ENCODE data around the gene EMSY. TPM values are rescaled to one million over a fixed set of nuclear protein-coding genes. Genes with fewer than 3 reads are reported as not detected.
"Not testable (repeated sequence)": the region's sequence is repeated elsewhere in the genome, so short reads cannot be mapped to it uniquely, and the experiment has no call there.

Gene EMSY
- total and polyA plus RNA-seq, 5 donors from 2014 or later, result 18.2 to 43.4 (median 19.8) TPM

DNA sequence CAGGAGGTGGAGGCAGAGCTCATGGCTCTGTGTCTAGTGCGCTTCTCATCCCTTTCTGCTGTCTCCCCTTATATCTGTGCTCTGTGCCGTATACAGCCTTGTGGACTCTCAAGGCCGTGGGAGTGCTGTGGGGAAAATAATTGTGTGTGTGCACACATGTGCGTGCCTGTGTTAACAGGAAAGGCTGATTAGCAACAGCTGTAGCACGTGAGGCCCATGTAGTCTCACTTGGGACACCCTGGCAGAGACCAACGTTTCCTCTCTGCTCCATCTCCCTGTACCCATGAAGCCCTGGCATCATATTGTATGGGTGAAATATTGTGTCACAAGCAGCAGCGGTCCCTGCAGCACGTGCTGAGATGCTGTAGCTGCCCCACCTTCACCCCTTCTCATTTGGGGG lies 116.4 kb downstream of the EMSY start:
- Histone ChIP-seq H3K27ac (ENCODE audit: insufficient read depth, low read length, poor library complexity, severe bottlenecking) (no peak overlapping the region), H3K9me3 (ENCODE audit: control insufficient read depth in 2 of 2, low read length in 2 of 2) (no peaks in the 10 kb centered on the region), H3K4me1 (ENCODE audit: control insufficient read depth, insufficient read depth, low read length, poor library complexity, severe bottlenecking) (peaks cover 14% of the 10 kb centered on the region), H3K36me3 (ENCODE audit: control insufficient read depth, insufficient read depth, low read length) (no peaks in the 10 kb centered on the region), H3K27me3 (ENCODE audit: control insufficient read depth, insufficient read depth, low read length) (no peaks in the 10 kb centered on the region), H3K4me3 (ENCODE audit: low read depth, low read length) (no peak overlapping the region)
- Mint-ChIP-seq H3K9me3 (peaks cover 0 to 1% (median 0%) of the 10 kb centered on the region in 7 donors), H3K36me3 (no peaks in the 10 kb centered on the region), H3K27me3 (no peaks in the 10 kb centered on the region), H3K27ac (peak overlapping the region in 1 of 3 donors; percentile 72), H3K4me1 (peaks cover 12 to 24% (median 19%) of the 10 kb centered on the region in 4 donors), H3K4me3 (no peak overlapping the region)
- ATAC-seq (ENCODE audit: low read depth in 2 of 2), result no peak
- no peak for DNase-seq

- H3K36me3 ChIP-seq (ENCODE audit: control insufficient read depth, insufficient read depth, low read length), result no peaks in the 10 kb centered on the region
- H3K4me3 Mint-ChIP-seq, result no peak overlapping the region
- no peaks in the 10 kb centered on the region for H3K36me3 Mint-ChIP-seq
These were observed 117.7 kb downstream of the EMSY start for GRCh38 chr11:76562541-76562940.

GRCh38 chr11:76564364-76564763 lies 119.5 kb downstream of the EMSY start:
- no peaks in the 10 kb centered on the region for H3K36me3 Mint-ChIP-seq
- ATAC-seq (ENCODE audit: low read depth in 2 of 2), result no peak

More at GRCh38 chr11:76562541-76562940, 117.7 kb downstream of the EMSY start:
- ATAC-seq (ENCODE audit: low read depth in 2 of 2), result no peak
- Histone ChIP-seq H3K4me1 (ENCODE audit: control insufficient read depth, insufficient read depth, low read length, poor library complexity, severe bottlenecking) (peaks cover 19% of the 10 kb centered on the region), H3K4me3 (ENCODE audit: low read depth, low read length) (no peak overlapping the region), H3K27ac (ENCODE audit: insufficient read depth, low read length, poor library complexity, severe bottlenecking) (no peak overlapping the region), H3K27me3 (ENCODE audit: control insufficient read depth, insufficient read depth, low read length) (no peaks in the 10 kb centered on the region), H3K9me3 (ENCODE audit: control insufficient read depth in 2 of 2, low read length in 2 of 2) (no peaks in the 10 kb centered on the region)
- no peak for DNase-seq
- Mint-ChIP-seq H3K9me3 (peaks cover 0 to 1% (median 0%) of the 10 kb centered on the region in 7 donors), H3K27ac (no peak overlapping the region), H3K4me1 (peaks cover 17 to 33% (median 21%) of the 10 kb centered on the region in 4 donors), H3K27me3 (no peaks in the 10 kb centered on the region)

DNA sequence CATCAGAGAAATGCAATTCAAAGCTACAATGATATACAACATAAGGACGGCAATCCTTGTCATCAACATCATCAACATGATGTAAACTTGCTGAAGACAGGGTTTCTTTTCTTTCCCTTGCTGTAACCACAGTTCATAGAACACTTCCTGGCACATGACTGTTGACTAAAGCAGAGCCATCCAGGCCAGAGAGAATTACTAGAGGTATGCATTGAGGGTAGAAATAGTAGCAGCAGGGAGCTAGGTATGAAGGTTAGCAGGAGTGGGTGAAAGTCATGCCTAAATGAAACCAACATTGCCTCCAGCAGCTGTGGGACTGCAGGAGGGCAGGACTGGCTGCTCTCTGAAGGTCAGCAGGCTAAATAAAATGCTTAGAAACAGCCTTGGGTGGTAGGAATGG lies 122.0 kb downstream of the EMSY start:
- H3K27ac Mint-ChIP-seq, result no peak overlapping the region
- no peak overlapping the region for H3K4me3 Mint-ChIP-seq
- peak overlapping the region; percentile 23 for H3K27ac ChIP-seq (ENCODE audit: insufficient read depth, low read length, poor library complexity, severe bottlenecking)
- H3K9me3 ChIP-seq (ENCODE audit: control insufficient read depth in 2 of 2, low read length in 2 of 2), result no peaks in the 10 kb centered on the region
- no peaks in the 10 kb centered on the region for H3K27me3 ChIP-seq (ENCODE audit: control insufficient read depth, insufficient read depth, low read length)
- H3K4me1 ChIP-seq (ENCODE audit: control insufficient read depth, insufficient read depth, low read length, poor library complexity, severe bottlenecking), result peaks cover 5% of the 10 kb centered on the region
- ATAC-seq (ENCODE audit: low read depth in 2 of 2) (peak; percentile 74 to 87), DNase-seq (peak in 2 of 3 donors; percentile 24 to 80)
- H3K9me3 Mint-ChIP-seq, result peaks cover 0 to 2% (median 0%) of the 10 kb centered on the region in 7 donors
- H3K36me3 ChIP-seq (ENCODE audit: control insufficient read depth, insufficient read depth, low read length), result no peaks in the 10 kb centered on the region
- no peak overlapping the region for H3K4me3 ChIP-seq (ENCODE audit: low read depth, low read length)
- H3K36me3 Mint-ChIP-seq, result no peaks in the 10 kb centered on the region
- H3K27me3 Mint-ChIP-seq, result no peaks in the 10 kb centered on the region
- peaks cover 15 to 26% (median 15%) of the 10 kb centered on the region in 4 donors for H3K4me1 Mint-ChIP-seq

More at GRCh38 chr11:76564364-76564763, 119.5 kb downstream of the EMSY start:
- no peak overlapping the region for H3K4me3 Mint-ChIP-seq
- Histone ChIP-seq H3K4me3 (ENCODE audit: low read depth, low read length) (no peak overlapping the region), H3K27ac (ENCODE audit: insufficient read depth, low read length, poor library complexity, severe bottlenecking) (no peak overlapping the region), H3K36me3 (ENCODE audit: control insufficient read depth, insufficient read depth, low read length) (no peaks in the 10 kb centered on the region), H3K4me1 (ENCODE audit: control insufficient read depth, insufficient read depth, low read length, poor library complexity, severe bottlenecking) (peaks cover 19% of the 10 kb centered on the region), H3K27me3 (ENCODE audit: control insufficient read depth, insufficient read depth, low read length) (no peaks in the 10 kb centered on the region), H3K9me3 (ENCODE audit: control insufficient read depth in 2 of 2, low read length in 2 of 2) (no peaks in the 10 kb centered on the region)
- peaks cover 20 to 37% (median 25%) of the 10 kb centered on the region in 4 donors for H3K4me1 Mint-ChIP-seq
- H3K27ac Mint-ChIP-seq, result peak overlapping the region in 1 of 3 donors; percentile 3
- H3K9me3 Mint-ChIP-seq, result peaks cover 0 to 1% (median 0%) of the 10 kb centered on the region in 7 donors
- DNase-seq, result no peak
- H3K27me3 Mint-ChIP-seq, result no peaks in the 10 kb centered on the region

GRCh38 chr11:76567261-76567660 lies 122.4 kb downstream of the EMSY start:
- no peak overlapping the region for H3K4me3 ChIP-seq (ENCODE audit: low read depth, low read length)
- H3K27me3 ChIP-seq (ENCODE audit: control insufficient read depth, insufficient read depth, low read length), result no peaks in the 10 kb centered on the region
- H3K4me3 Mint-ChIP-seq, result no peak overlapping the region
- H3K27me3 Mint-ChIP-seq, result no peaks in the 10 kb centered on the region
- H3K9me3 Mint-ChIP-seq, result peaks cover 0 to 2% (median 0%) of the 10 kb centered on the region in 7 donors
- no peaks in the 10 kb centered on the region for H3K9me3 ChIP-seq (ENCODE audit: control insufficient read depth in 2 of 2, low read length in 2 of 2)
- H3K4me1 ChIP-seq (ENCODE audit: control insufficient read depth, insufficient read depth, low read length, poor library complexity, severe bottlenecking), result peaks cover 5% of the 10 kb centered on the region
- DNase-seq (no peak), ATAC-seq (ENCODE audit: low read depth in 2 of 2) (no peak)
- H3K27ac ChIP-seq (ENCODE audit: insufficient read depth, low read length, poor library complexity, severe bottlenecking), result peak overlapping the region; percentile 23
- no peaks in the 10 kb centered on the region for H3K36me3 Mint-ChIP-seq
- peak overlapping the region in 1 of 3 donors; percentile 33 for H3K27ac Mint-ChIP-seq
- H3K4me1 Mint-ChIP-seq, result peaks cover 13 to 26% (median 15%) of the 10 kb centered on the region in 4 donors
- H3K36me3 ChIP-seq (ENCODE audit: control insufficient read depth, insufficient read depth, low read length), result no peaks in the 10 kb centered on the region

DNA sequence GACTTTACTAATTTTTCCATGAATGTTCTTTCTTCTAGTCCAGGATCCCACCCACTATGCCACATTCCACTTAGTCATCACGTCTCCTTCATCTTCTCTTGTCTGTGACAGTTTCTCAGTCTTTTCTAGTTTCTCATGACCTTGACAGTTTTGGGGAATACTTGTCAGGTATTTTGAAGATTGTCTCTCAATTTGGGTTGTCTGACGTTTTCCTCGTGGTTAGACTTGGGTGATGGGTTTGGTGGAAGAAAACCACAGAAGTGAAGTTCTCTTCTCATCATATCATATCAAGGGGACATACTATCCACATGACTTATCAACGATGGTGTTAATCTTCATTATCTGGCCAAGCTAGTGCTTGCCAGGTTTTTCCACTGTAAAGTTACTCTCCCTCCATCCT lies 123.3 kb downstream of the EMSY start:
- ATAC-seq (ENCODE audit: low read depth in 2 of 2) (no peak), DNase-seq (no peak)
- H3K36me3 ChIP-seq (ENCODE audit: control insufficient read depth, insufficient read depth, low read length), result no peaks in the 10 kb centered on the region
- Mint-ChIP-seq H3K9me3 (peaks cover 0 to 2% (median 0%) of the 10 kb centered on the region in 7 donors), H3K4me1 (peaks cover 14 to 31% (median 20%) of the 10 kb centered on the region in 4 donors), H3K4me3 (peak overlapping the region in 1 of 4 donors; percentile 77), H3K27me3 (peaks cover 4% of the 10 kb centered on the region), H3K36me3 (no peaks in the 10 kb centered on the region), H3K27ac (peak overlapping the region in 1 of 3 donors; percentile 57)
- H3K4me1 ChIP-seq (ENCODE audit: control insufficient read depth, insufficient read depth, low read length, poor library complexity, severe bottlenecking), result peaks cover 5% of the 10 kb centered on the region
- H3K27ac ChIP-seq (ENCODE audit: insufficient read depth, low read length, poor library complexity, severe bottlenecking), result no peak overlapping the region
- no peaks in the 10 kb centered on the region for H3K27me3 ChIP-seq (ENCODE audit: control insufficient read depth, insufficient read depth, low read length)
- H3K4me3 ChIP-seq (ENCODE audit: low read depth, low read length), result no peak overlapping the region
- no peaks in the 10 kb centered on the region for H3K9me3 ChIP-seq (ENCODE audit: control insufficient read depth in 2 of 2, low read length in 2 of 2)

DNA sequence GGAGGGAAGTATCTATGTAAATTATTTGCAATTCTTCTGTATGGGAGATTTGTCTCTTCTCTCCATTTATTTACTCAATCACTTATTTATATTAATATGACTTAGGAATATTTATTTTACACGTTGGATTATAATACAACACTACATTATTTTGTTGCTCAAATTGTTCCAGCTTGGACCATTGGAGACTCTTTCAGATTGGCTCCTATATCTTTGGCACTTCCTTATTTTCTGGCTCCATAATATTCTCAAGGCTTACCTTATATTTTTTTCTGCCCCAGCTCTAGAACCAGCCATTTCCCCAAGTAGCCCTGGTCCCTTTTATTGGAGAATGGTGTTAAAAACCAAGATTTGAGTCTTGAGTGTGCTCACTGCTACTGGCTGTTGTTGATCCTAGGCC lies 123.8 kb downstream of the EMSY start:
- Mint-ChIP-seq H3K27ac (peak overlapping the region in 1 of 3 donors; percentile 20), H3K4me1 (peaks cover 14 to 35% (median 25%) of the 10 kb centered on the region in 4 donors), H3K9me3 (peaks cover 0 to 2% (median 0%) of the 10 kb centered on the region in 7 donors), H3K36me3 (no peaks in the 10 kb centered on the region), H3K4me3 (no peak overlapping the region), H3K27me3 (peaks cover 4% of the 10 kb centered on the region)
- Histone ChIP-seq H3K36me3 (ENCODE audit: control insufficient read depth, insufficient read depth, low read length) (no peaks in the 10 kb centered on the region), H3K27ac (ENCODE audit: insufficient read depth, low read length, poor library complexity, severe bottlenecking) (no peak overlapping the region), H3K9me3 (ENCODE audit: control insufficient read depth in 2 of 2, low read length in 2 of 2) (no peaks in the 10 kb centered on the region), H3K4me3 (ENCODE audit: low read depth, low read length) (no peak overlapping the region), H3K4me1 (ENCODE audit: control insufficient read depth, insufficient read depth, low read length, poor library complexity, severe bottlenecking) (peaks cover 5% of the 10 kb centered on the region), H3K27me3 (ENCODE audit: control insufficient read depth, insufficient read depth, low read length) (no peaks in the 10 kb centered on the region)
- DNase-seq (no peak), ATAC-seq (ENCODE audit: low read depth in 2 of 2) (no peak)

GRCh38 chr11:76572181-76572875 lies 127.5 kb downstream of the EMSY start:
- H3K36me3 ChIP-seq (ENCODE audit: control insufficient read depth, insufficient read depth, low read length); ATAC-seq (ENCODE audit: low read depth in 2 of 2); H3K9me3 ChIP-seq (ENCODE audit: control insufficient read depth in 2 of 2, low read length in 2 of 2); H3K4me1 ChIP-seq (ENCODE audit: control insufficient read depth, insufficient read depth, low read length, poor library complexity, severe bottlenecking); H3K36me3 Mint-ChIP-seq; H3K27ac ChIP-seq (ENCODE audit: insufficient read depth, low read length, poor library complexity, severe bottlenecking); H3K27me3 Mint-ChIP-seq; H3K27me3 ChIP-seq (ENCODE audit: control insufficient read depth, insufficient read depth, low read length); H3K9me3 Mint-ChIP-seq; H3K4me3 ChIP-seq (ENCODE audit: low read depth, low read length); DNase-seq; H3K27ac Mint-ChIP-seq: not testable (repeated sequence)
- peak overlapping the region in 1 of 4 donors; percentile 63 for H3K4me3 Mint-ChIP-seq
- H3K4me1 Mint-ChIP-seq, result peaks cover 9 to 38% (median 30%) of the 10 kb centered on the region in 4 donors
